Stimulated activated CD8-positive, alpha-beta memory T cell treated with anti-CD3 and anti-CD28 coated beads, Interleukin-7, amount 100 ng/mL, for 24 hours (primary cell): ENCODE data around the gene HOXA9.

Experiments used
- DNase-seq: peaks from one replicate; pipeline ENCODE4 v3.0.0-alpha.2; 2020; ENCODE audit warnings: low read depth

Gene HOXA9

DNA sequence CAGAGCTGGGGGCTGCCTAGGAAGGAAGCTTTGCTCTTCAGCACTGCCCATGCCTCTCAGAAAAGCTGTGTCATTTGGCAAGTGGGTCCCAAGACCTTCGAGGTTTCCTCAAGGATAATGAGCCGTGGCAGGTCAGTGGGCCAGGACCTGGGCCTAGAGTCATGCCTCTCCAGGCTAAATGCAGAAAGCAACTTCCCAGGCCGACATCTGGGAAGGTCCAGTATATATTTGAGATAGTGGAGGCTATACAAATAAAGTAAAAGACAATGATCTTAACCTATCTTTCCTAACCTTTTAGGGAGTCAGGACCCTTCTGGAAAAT, 11.1 kb upstream of the HOXA9 start:
- no peak for DNase-seq

DNA sequence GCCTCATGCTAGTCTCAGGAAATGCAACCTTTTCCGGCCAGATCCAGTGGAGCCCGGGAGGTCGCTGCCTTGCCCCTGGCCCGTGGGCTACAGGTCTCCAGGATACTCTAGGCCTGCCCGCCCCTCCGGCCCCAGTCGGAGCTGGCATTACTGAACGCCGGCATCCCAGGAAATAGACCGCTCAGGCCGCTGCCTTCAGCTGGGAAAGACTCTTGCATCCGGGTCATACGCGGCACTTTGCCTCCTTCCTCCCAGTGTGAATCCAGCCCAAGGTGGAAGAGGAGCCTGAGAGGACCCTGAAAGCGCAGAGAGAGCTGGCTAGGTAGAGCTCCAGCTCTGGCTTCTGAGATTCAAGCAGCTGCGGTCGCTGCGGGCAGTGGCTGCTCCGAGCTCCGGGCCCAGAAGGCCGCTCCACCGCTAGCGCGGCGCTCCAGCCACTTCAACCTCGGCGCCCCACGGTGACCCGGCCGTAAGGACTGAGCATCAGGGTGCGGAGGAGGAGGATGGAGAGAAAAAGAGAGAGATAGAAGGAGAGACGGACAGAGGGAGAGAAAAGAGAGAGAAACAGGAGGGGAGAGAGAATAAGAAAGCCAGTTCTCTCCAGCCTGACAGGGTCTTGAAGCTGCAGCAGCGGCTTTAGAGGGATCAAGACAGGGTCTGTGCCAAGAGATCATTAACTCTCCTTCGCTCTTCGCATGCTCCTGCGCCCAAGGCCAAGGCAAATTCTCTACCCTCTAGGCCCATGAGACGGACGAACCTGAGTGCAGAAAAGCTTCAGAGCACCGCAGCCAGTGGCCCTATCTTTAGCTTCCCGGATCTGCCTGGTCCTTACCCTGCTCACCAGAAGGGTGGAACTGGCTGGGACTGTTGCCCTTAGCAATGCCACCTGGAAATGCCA, 10.5 kb upstream of the HOXA9 start:
- no peak for DNase-seq

DNA sequence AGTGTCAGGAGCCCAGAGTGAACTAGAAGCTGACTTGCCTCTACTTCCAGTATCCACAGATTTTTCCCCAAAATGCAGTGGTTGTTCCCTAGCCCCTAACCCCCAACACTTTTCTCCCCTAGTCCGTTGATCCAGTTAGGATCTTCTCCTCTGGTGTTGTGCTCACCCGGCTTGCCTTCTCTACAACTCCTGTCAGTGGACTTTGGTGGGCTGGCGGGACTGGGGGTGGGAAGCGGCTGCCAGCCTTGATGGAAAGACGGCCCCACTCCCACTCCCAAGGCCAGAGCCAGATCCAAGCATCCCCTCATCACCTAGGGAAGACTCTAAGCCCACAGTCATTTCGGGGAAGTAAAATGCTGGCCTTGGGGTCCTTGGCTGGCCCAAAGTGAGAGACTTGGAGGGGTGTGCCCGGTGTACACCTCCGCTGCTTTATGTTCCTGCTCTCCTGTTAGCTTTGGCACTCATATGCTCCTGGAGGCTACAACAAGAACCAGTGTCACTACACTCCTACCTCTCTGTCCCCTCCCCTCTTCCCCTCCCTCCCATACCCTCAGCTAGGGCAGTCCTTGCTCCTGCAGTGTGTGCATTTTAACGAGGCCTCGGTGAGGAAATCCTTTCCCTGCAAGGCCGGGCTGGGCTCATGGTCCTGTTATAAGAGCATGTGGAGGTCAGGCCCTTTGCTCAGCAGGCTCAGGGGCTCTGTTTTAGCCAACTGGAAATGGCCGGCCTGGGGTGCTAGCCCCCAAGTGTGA, 9.7 kb upstream of the HOXA9 start:
- DNase-seq = no peak

DNA sequence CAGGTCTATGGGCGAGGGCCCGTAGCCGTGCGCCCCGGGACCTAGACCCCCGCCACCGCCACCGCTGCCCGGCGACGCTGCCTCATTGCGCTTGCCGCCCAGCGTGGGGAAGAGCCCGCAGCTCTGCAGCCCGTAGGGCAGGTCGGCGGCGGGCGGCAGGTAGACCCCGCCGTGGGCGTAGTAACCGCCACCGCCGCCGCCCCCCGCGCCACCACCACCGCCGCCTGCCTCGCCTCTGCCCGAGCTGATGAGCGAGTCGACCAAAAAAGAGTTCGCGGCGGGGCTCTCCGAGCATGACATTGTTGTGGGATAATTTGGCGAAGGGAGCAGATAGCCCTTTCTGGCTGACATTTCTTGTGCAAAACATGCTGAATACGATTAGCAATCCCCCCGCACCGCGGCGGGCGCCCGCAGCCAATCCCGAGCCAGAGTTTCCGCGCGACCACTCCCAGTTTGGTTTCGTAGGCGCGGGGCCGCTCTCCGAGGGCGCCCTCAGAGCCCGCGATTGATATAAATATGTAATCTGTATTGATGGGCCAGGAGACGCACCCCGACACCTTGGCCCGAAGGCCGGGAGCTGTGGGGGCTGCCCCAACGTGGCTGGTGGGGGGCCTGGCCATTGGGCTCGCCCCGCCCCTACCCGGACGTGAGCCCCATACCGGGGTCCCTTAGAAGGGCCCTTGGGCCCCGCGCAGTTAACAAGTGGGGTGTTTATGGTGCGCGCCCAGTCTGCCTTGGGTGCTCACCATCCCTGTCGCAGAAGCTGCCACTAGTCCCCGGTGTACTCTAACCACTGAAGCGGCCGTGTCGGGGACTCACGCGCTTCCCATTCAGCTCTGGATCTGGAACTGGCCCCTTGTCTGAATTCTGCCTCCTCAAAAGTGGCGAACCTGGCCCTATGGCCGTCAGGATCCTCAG, 8.9 kb upstream of the HOXA9 start, which contains the start of gene HOXA10:
Gene HOXA10 (minus strand): TSS at position 365 of the 918 bp plus-strand sequence. CDS start 14 bp downstream, at position 351.
- DNase-seq = no peak

DNA sequence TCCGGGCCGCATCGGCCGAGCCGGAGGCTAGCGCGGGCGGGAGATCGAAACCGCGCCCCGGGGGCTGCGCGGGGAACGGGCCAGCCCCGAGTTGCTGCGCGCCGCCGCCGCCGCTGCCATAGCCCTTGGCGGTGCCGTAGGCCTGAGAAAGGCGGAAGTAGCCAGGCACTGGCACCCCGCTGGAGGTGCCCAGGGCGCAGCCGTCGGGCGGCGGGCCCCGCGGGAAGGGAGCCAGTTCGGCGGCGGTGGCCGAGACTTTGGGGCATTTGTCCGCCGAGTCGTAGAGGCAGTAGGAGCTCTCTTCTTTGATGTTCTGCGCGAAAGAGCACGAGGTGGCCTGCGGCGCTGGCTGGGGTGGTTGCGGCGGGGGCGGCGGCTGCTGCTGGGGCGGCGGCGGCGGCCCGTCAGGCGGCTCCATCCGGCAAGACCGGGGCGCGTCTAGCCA, 8.2 kb upstream of the HOXA9 start:
- DNase-seq = no peak

DNA sequence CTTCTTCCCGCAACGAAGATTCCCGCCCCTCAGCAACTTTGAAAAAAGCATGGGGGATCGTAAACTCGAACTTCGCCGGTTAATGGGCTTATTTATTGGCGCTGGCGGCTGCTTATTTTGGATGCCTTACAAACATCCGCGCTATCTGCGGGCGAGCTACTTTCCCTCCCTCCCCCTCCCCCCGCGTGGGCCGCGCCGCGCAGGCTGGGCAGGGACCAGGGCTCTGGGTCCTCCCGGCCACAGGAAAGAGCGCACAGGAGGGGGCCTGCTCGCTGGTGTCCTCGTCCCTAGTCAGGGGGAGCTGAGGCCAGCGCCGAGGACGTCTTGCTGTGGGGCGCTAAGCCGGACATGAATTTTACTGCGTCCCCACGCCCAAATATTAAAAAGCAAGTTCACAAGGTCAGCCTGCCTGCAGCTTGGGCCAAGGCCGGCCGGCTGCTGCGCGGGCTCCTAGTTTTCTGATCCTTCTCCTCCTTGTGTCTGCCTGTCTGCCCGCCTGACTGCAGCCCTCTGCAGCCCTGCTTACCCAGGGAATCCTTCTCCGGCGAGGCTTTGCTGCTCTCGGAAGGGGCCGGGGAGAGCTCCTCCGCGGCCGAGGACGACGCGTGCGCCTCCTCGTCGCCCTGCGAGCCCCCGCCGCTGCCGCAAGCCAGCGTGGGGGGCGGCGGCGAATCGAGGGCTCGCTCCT, 7.6 kb upstream of the HOXA9 start:
- DNase-seq = no peak

DNA sequence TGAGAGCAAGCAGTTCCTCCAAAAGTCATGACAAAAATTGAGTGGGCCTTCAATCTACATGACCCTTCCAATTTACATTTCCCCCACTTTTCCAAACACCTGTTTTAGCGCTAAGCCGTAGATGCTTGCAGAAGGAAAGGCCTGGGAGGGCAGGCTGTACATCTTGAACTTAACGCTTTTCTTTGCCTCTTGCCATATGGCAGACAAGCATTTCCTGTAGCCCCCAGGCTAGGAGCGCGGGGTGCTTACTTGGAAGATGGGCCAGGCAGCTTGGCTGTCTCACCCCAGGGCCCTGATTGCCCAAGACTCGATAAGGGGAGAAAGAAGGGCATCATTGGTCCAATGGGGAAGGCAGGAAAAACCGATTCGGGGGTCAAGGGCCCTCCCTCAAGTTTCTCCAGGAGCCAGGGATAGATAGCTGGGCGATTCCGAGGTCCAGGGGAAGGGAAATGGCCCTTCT, 7.0 kb upstream of the HOXA9 start:
- no peak for DNase-seq

DNA sequence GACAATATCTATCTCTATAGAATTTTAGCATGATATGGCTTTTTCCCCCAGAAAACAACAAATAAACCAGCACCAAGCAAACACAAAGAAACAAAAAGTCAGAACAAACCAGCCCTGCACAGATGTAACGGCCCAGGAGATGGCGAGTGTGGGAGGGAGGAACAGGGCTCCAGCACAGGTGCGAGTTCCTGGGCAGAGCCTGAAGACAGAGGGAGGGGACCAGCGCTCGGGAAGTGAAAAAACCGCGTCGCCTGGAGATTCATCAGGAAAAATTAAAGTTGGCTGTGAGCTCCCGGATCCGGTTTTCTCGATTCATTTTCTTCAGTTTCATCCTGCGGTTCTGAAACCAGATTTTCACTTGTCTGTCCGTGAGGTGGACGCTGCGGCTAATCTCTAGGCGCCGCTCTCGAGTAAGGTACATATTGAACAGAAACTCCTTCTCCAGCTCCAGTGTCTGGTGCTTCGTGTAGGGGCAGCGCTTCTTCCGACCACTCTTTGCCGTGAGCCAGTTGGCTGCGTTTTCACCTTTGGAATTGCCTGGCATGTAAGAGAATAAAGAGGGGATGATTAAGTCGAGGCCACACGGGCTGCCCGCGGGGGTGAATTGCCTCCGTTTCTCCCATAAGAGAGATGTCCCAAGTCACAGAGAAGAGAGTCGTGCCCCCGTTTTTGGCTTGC, 6.4 kb upstream of the HOXA9 start:
- no peak for DNase-seq

DNA sequence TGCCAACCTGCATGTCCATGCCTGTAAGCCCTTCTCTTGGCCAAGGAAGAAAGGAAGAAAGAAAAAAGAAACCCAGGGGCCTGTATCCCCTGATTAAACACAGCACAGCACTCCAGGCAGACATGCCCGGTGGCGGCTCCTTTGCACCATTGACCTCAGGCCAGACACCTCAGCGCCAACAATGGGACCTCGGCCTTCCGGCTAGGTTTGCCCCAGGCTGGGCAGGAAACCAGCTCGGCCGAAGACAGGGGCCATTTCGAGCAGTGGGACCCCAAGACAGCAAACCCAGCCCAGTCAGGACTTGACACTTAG, 5.9 kb upstream of the HOXA9 start:
- DNase-seq = no peak

DNA sequence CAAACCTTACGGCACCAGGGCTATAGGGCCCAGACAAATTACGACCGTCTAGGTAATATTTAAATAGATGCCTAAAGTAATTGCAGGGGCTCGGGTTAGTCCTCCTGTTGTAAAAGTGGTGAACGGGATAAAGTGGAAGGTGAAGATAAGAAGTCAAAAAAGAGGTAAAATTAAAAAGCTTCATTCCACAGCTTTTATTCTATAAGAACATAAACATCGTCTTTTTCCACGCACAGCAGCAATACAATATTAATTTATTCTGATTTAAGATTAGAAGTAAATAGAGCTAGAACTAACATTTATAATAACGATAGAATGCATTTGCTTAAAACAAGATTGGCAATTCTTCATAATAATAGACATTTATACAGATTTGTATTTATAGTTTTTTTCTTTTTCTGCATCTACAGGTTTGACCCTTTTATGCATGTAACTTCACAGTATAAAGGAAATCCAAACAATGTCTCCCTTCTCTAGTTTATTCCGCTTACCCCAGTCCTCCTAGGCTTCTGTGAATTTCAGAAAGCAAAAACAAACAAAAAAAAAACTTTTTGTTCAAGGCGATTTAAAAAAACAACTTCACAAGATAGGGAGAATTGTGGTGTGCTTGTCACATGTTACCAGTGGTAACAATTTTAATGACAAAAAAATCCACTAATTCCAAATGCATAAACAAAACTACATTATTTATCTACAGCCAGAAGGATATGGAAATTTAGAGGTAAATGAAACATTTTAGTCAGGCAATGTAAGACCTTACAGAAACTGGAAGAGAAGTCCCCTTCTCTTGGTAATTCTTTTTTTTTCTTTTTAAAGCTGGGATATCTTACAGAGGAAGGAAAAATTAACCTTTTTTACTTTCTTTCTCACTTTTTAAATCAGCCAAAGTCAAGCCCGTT, 5.3 kb upstream of the HOXA9 start:
- no peak for DNase-seq

DNA sequence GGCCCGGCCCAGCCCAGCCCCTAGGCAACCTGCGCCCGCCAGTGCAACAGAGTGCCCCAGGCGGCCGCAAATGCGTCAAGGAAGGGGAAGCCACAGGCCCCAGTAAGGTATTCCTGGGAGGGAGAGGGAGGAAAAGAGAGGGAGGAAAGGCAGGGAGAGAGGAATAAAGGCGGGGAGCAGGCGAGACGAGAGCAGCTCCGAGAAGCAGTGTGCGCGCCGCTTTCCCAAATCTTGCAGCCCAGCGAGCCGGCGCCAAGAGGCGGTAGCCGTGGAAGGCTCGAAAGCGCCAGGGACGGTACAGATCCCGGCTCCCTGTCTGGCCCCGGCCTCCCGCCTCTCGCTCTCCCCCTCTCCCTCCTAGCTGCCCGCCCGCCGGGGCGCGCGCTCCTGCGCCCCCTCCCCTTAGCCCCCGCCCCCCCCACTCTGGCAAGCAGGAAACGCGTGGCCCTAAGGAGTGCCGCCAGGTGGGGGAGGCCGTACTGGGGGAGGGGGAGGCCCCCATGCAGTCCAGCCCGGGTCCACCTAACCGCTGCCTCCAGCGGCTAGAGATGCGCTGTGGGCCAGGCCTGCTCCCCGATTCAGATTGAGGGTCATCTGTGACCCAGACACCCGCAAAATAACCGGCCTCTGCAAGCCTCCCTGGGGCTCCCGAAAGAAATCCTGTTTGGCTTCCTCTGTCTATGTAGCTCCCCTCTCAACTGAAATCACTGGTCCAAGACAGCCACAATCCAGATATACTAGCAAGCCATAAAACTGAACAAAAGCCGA, 4.5 kb upstream of the HOXA9 start:
- DNase-seq = no peak

DNA sequence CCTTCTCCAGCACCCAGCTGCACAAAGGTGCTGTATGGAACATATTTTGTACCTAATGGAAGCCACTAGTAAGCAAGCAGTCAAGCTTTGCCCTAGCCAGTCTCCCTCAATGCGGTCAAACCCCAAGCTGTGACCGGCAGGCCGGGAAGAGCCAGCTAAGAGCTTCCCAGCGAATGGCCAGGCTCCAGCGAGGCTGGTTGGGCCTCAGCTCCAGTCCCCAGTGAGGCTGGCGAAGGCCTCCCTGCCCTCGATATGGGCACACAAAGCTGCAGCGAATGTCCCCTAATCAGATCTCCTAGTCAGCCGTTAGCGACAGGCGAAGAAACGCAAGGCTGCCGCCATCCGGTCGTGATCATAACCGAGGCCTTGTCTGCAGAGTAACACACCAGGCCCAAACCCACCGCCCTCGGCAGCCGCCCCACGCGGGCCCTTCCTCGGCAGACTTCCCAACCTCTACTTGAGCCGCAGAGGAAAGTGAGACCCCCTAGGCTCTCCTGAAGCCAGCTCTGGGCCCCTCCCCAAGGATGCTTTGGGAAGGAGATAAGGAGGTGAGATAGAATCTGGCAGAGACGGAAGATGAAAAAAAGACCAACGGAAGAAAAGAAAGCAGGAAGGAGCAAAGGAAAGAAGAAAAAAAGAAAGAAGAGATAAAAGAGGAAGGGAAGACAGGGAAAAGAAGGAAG, 3.1 kb upstream of the HOXA9 start:
- DNase-seq = no peak

DNA sequence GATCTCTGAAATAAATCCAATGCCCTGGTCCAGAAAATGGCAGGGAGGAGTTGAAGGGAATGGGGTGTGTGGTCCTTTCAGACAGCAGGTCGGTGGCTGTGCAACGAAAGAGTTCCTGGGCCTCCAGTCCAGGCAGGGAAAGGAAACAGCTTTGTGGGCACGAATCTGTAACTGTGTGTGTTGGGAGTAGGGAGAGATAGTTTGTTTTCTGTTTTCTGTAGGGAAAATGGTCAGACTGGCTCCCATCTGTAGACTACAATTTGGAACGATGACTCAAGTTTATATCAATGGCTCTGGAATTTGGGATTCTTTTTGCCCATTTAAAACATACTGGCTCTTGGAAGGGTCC, 2.6 kb upstream of the HOXA9 start:
- no peak for DNase-seq

DNA sequence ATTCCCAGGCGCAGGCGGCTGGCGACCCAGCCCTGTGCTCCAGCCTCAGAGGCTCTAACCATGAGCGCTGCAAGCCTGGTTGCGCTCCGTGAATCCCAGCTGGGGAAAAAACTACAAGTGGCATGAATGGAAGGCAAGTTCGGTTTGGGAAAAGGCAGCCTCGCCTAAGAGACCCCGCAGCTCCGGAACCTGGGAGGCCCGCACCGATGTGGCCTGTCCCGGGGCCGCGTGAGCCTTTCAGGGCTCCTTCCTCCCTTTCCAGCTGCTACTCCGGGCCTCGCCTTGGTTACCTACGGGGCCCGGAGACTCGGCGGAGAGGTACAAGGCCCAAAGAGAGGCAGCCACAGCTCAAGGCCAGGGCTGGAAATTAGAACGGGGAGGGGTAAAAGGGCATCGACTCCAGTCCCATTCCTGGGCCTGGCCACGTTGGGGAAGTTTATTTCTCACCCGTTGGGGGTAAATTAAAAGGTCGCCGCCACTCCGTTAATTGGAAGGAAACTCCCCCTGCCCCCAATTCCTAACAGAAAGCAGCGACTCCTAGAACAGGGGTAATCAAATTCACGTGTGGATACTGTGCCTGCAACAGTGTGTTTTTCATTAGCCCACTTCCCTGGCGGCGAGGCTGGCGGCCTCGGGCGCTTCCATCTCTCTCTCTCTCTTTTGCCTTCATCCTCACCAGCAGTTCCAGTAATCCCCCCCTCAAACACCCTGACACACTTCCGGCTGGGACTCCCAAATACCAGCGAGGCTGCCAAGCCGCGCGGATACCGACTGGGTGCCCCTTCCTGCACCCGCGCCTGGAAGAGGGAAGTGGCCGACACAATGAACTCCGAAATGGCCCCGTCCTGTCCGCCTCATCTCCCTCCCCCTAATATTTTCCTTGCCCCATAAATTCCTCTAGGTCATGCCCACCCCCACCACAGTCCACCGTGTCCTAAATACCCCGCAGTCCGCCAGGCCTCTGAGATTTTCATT, 1.5 kb upstream of the HOXA9 start:
- DNase-seq = no peak

DNA sequence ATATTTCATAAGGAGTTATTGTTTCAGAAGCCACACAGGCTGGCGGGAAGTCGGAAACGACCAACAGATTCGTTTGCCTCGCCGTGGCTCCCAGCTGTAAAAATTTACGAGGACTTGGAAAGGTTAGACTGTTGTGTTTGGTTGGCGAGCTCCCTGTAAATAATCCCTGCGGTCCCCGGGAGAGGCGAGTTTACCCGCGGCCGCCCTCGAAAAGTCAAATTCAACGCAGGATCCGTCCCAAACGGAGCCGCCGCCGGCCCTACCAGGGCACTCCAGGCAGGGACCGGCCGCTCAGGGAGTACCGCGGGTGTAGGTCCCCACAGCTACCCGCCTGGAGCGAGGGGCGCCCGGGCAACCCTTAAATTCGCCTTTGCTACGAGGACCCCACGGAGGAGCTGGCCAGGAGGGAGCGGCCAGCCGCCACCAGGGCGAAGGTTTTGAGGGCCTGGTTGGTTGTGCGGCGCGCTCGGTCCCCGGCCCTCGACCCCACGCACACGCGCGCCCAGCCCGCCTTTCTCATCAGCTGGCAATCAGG, 726 bp upstream of the HOXA9 start:
- no peak for DNase-seq

DNA sequence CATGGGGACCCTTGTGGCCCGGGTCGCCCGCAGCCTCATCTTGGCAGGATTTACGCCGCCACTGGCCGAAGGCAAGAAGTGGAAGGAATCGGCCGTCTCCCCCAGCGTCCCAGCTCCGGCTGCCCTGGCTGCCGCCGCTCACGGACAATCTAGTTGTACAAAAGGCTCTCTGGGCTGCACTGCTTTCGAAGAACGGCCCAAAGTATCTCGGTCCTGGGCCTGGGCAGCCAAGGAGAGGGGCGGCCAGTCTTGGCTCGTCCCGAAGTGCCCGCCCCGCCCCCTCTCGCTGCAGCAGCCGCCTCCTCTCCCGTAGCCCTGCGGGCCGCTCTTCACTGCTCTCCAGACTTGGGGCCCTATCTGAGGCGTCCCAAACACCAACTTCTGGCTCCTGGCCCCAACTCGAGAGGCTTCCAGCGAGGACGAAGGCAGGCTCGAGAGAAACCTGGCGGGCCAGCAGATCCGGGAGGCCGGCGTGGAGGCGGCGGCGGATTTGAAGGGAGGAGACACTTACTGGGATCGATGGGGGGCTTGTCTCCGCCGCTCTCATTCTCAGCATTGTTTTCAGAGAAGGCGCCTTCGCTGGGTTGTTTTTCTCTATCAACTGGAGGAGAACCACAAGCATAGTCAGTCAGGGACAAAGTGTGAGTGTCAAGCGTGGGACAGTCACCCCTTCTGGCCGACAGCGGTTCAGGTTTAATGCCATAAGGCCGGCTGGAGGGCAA, 809 bp downstream of the HOXA9 start:
- DNase-seq = no peak

DNA sequence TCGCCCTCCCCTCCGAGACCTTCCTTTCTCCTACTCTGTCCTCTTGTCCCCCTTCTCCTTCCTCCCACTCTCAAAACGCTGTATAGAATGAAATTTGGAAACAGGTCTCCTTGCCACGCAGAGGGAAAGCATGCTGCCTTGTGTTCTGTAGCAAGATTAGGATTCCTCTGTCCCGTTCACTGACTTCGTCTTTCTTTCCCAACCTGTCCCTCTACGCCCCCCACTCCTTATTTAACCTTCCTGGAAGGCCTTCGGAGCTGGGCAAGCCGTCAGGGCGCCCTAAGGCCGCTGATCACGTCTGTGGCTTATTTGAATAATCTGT, 1.3 kb downstream of the HOXA9 start:
- DNase-seq = no peak
